ENCODE measurements around the gene CCNYL1. TPM values are rescaled to one million over a fixed set of nuclear protein-coding genes. Genes with fewer than 3 reads are reported as not detected.

CCNYL1 gene
- polyA plus RNA-seq, 3 donors: 4.1 to 10.6 (median 4.6) TPM

DNA sequence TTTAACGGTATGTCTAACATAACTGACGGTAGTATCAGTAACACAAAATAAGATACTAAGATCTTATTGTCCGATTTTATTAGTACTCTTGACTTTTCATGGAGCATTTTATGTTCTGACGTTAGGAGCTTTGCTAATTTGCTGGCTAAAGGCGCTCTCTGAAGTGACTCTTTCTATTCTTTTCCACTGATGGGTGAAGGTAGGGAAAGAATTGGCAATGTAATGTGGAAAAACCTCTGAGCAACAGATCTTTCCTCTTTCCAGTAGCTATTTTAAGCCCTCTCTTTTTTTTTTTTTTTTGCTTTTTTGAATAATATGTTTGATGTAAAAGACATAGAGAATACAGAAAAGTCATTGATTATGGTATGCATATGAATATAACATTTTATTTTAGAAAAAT, 4.6 kb downstream of the CCNYL1 start:
- H3K27me3 Mint-ChIP-seq (ENCODE audit: low read depth in 3 of 3): peaks cover 0 to 3% (median 0%) of the 10 kb centered on the region in 3 donors
- no peak overlapping the region for H3K27ac ChIP-seq (ENCODE audit: low read depth in 1 of 2, low read length in 2 of 2)
- DNase-seq: no peak
- H3K9ac ChIP-seq (ENCODE audit: insufficient read depth, low read length, poor library complexity, severe bottlenecking): no peak overlapping the region
- peaks cover 11% of the 10 kb centered on the region for H4K20me1 ChIP-seq (ENCODE audit: insufficient read depth, low read length)
- no peak overlapping the region for H3K4me2 ChIP-seq (replicated peaks; ENCODE audit: extremely low read depth, low read length, poor library complexity, severe bottlenecking)
- peaks cover 87% of the 10 kb centered on the region for H3K79me2 ChIP-seq (ENCODE audit: insufficient read depth, low read length)
- H3K27ac Mint-ChIP-seq: no peak overlapping the region
- H3K4me1 ChIP-seq (ENCODE audit: control insufficient read depth in 1 of 2, insufficient read depth in 2 of 2, low read length in 2 of 2): peaks cover 12 to 13% of the 10 kb centered on the region in 2 donors
- H2AFZ ChIP-seq (ENCODE audit: insufficient read depth, low read depth, low read length, poor library complexity, severe bottlenecking): no peak overlapping the region
- H3K9me3 ChIP-seq (replicated peaks in 1 of 2; ENCODE audit: control insufficient read depth in 1 of 2, insufficient read depth in 1 of 2, low read length in 2 of 2): no peaks in the 10 kb centered on the region
- 80% methylated on average over 1 of the region's 5 CpGs for WGBS (ENCODE audit: insufficient coverage)
- peaks cover 27% of the 10 kb centered on the region for H3K4me1 Mint-ChIP-seq
- no peak overlapping the region for H3K4me3 Mint-ChIP-seq
- H3K36me3 Mint-ChIP-seq: peaks cover 9 to 23% of the 10 kb centered on the region in 2 donors
- H3K36me3 ChIP-seq (replicated peaks in 1 of 2; ENCODE audit: control insufficient read depth in 1 of 2, insufficient read depth in 2 of 2, low read length in 2 of 2): peaks cover 0 to 16% of the 10 kb centered on the region in 2 donors
- no peaks in the 10 kb centered on the region for H3K27me3 ChIP-seq (ENCODE audit: control insufficient read depth in 2 of 2, insufficient read depth in 2 of 2, low read length in 2 of 2)
- TF ChIP-seq, protein P1, sequence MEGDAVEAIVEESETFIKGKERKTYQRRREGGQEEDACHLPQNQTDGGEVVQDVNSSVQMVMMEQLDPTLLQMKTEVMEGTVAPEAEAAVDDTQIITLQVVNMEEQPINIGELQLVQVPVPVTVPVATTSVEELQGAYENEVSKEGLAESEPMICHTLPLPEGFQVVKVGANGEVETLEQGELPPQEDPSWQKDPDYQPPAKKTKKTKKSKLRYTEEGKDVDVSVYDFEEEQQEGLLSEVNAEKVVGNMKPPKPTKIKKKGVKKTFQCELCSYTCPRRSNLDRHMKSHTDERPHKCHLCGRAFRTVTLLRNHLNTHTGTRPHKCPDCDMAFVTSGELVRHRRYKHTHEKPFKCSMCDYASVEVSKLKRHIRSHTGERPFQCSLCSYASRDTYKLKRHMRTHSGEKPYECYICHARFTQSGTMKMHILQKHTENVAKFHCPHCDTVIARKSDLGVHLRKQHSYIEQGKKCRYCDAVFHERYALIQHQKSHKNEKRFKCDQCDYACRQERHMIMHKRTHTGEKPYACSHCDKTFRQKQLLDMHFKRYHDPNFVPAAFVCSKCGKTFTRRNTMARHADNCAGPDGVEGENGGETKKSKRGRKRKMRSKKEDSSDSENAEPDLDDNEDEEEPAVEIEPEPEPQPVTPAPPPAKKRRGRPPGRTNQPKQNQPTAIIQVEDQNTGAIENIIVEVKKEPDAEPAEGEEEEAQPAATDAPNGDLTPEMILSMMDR (IDR thresholded peaks at IDR 0.05): no peak
- intact Hi-C loops (cut with micrococcal nuclease): no loop called here
- no peak overlapping the region for H3K4me3 ChIP-seq (replicated peaks in 1 of 3; ENCODE audit: low read depth in 2 of 3, low read length in 3 of 3)
- H3K9me3 Mint-ChIP-seq: no peaks in the 10 kb centered on the region

DNA sequence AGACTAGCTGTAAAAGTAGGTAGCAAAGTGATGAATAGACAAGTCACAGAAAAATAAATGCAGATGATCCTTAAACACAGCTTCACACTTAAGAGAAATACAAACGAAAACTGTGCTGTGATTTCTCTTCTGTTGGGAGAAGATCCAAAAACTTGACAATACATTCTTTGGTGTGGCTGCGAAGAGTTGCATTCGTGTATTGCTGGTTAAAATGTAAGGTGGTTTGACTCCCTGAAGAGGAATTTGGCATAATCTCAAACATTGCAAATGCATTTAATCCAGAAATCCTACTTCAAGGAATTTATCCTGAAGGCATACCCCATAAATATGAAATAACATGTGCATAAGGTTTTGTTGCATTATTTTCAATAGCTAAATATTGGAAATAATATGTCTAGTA, 7.1 kb downstream of the CCNYL1 start:
- H3K4me3 Mint-ChIP-seq: no peak overlapping the region
- H3K36me3 Mint-ChIP-seq: peaks cover 9 to 23% of the 10 kb centered on the region in 2 donors
- peaks cover 3% of the 10 kb centered on the region for H4K20me1 ChIP-seq (ENCODE audit: insufficient read depth, low read length)
- H3K4me1 Mint-ChIP-seq: peaks cover 14% of the 10 kb centered on the region
- no peak overlapping the region for H3K9ac ChIP-seq (ENCODE audit: insufficient read depth, low read length, poor library complexity, severe bottlenecking)
- H3K79me2 ChIP-seq (ENCODE audit: insufficient read depth, low read length): peaks cover 86% of the 10 kb centered on the region
- H3K36me3 ChIP-seq (replicated peaks in 1 of 2; ENCODE audit: control insufficient read depth in 1 of 2, insufficient read depth in 2 of 2, low read length in 2 of 2): peaks cover 0 to 16% of the 10 kb centered on the region in 2 donors
- WGBS (ENCODE audit: insufficient coverage): no CpG with 5 or more reads among the region's 3 CpGs
- no peak overlapping the region for H3K27ac Mint-ChIP-seq
- H3K9me3 Mint-ChIP-seq: peaks cover 0 to 2% (median 0%) of the 10 kb centered on the region in 7 donors
- H3K27ac ChIP-seq (ENCODE audit: low read depth in 1 of 2, low read length in 2 of 2): no peak overlapping the region
- no peaks in the 10 kb centered on the region for H3K4me1 ChIP-seq (ENCODE audit: control insufficient read depth in 1 of 2, insufficient read depth in 2 of 2, low read length in 2 of 2)
- no peak overlapping the region for H3K4me2 ChIP-seq (replicated peaks; ENCODE audit: extremely low read depth, low read length, poor library complexity, severe bottlenecking)
- no peaks in the 10 kb centered on the region for H3K27me3 ChIP-seq (ENCODE audit: control insufficient read depth in 2 of 2, insufficient read depth in 2 of 2, low read length in 2 of 2)
- intact Hi-C loops (cut with micrococcal nuclease): no loop called here
- TF ChIP-seq, protein P1 (IDR thresholded peaks at IDR 0.05): no peak
- H3K4me3 ChIP-seq (replicated peaks in 1 of 3; ENCODE audit: low read depth in 2 of 3, low read length in 3 of 3): no peak overlapping the region
- DNase-seq: no peak
- no peak overlapping the region for H2AFZ ChIP-seq (ENCODE audit: insufficient read depth, low read depth, low read length, poor library complexity, severe bottlenecking)
- H3K27me3 Mint-ChIP-seq (ENCODE audit: low read depth in 3 of 3): peaks cover 0 to 3% (median 0%) of the 10 kb centered on the region in 3 donors
- H3K9me3 ChIP-seq (replicated peaks in 1 of 2; ENCODE audit: control insufficient read depth in 1 of 2, insufficient read depth in 1 of 2, low read length in 2 of 2): no peaks in the 10 kb centered on the region
